ENCODE data around the gene TBC1D26.
A peak's percentile ranks its signal among the peaks of the same experiment; 100 is the strongest.
"Not testable (repeated sequence)": the region's sequence is repeated elsewhere in the genome, so short reads cannot be mapped to it uniquely, and the experiment has no call there.

The TBC1D26 gene

GRCh38 chr17:15731900-15732299 is at the start of gene TBC1D26:
TBC1D26 (plus strand) TSS chr17:15732283; CDS start chr17:15735349, 3,066 bp downstream.
- DNase-seq (ENCODE audit: low read depth, low spot score), result not testable (repeated sequence)

GRCh38 chr17:15683135-15683534 is 48.9 kb upstream of the TBC1D26 start:
- not testable (repeated sequence) for DNase-seq (ENCODE audit: low read depth, low spot score)

GRCh38 chr17:15683824-15684478 is 48.1 kb upstream of the TBC1D26 start, which contains the start of gene TRIM16:
TRIM16 (minus strand) TSS chr17:15684311; CDS start chr17:15651609, 32,702 bp downstream.
- peak; percentile 57 for DNase-seq (ENCODE audit: low read depth, low spot score)

- not testable (repeated sequence) for DNase-seq (ENCODE audit: low read depth, low spot score)
Measured at GRCh38 chr17:15687494-15687893, 44.6 kb upstream of the TBC1D26 start.

- not testable (repeated sequence) for DNase-seq (ENCODE audit: low read depth, low spot score)
Measured at GRCh38 chr17:15698967-15699366, 33.1 kb upstream of the TBC1D26 start.

GRCh38 chr17:15699413-15699924 is 32.6 kb upstream of the TBC1D26 start, which contains the start of gene ZNF286A:
ZNF286A (plus strand) TSS chr17:15699752; CDS start chr17:15700330, 578 bp downstream.
- DNase-seq (ENCODE audit: low read depth, low spot score), result peak; percentile 99

GRCh38 chr17:15699937-15700336 is 32.1 kb upstream of the TBC1D26 start:
- not testable (repeated sequence) for DNase-seq (ENCODE audit: low read depth, low spot score)

- not testable (repeated sequence) for DNase-seq (ENCODE audit: low read depth, low spot score)
Measured at GRCh38 chr17:15704239-15704638, 27.8 kb upstream of the TBC1D26 start.

- not testable (repeated sequence) for DNase-seq (ENCODE audit: low read depth, low spot score)
Measured at GRCh38 chr17:15704813-15705212, 27.3 kb upstream of the TBC1D26 start.

- DNase-seq (ENCODE audit: low read depth, low spot score), result not testable (repeated sequence)
Measured at GRCh38 chr17:15708879-15709278, 23.2 kb upstream of the TBC1D26 start.

GRCh38 chr17:15716601-15717563 is 15.2 kb upstream of the TBC1D26 start:
- DNase-seq (ENCODE audit: low read depth, low spot score), result not testable (repeated sequence)

- DNase-seq (ENCODE audit: low read depth, low spot score), result not testable (repeated sequence)
Measured at GRCh38 chr17:15730535-15730934, 1.5 kb upstream of the TBC1D26 start.

GRCh38 chr17:15733174-15733789 is 1.2 kb downstream of the TBC1D26 start:
- not testable (repeated sequence) for DNase-seq (ENCODE audit: low read depth, low spot score)

GRCh38 chr17:15736578-15736977 is 4.5 kb downstream of the TBC1D26 start:
- not testable (repeated sequence) for DNase-seq (ENCODE audit: low read depth, low spot score)

- no peak for DNase-seq (ENCODE audit: low read depth, low spot score)
Measured at GRCh38 chr17:15738066-15738465, 6.0 kb downstream of the TBC1D26 start.

GRCh38 chr17:15739259-15739658 is 7.2 kb downstream of the TBC1D26 start:
- DNase-seq (ENCODE audit: low read depth, low spot score), result not testable (repeated sequence)

- DNase-seq (ENCODE audit: low read depth, low spot score), result not testable (repeated sequence)
Measured at GRCh38 chr17:15740041-15740440, 8.0 kb downstream of the TBC1D26 start.

GRCh38 chr17:15740570-15741120 is 8.6 kb downstream of the TBC1D26 start:
- DNase-seq (ENCODE audit: low read depth, low spot score), result no peak

GRCh38 chr17:15741624-15742023 is 9.5 kb downstream of the TBC1D26 start:
- DNase-seq (ENCODE audit: low read depth, low spot score), result no peak

GRCh38 chr17:15742051-15742795 is 10.1 kb downstream of the TBC1D26 start:
- DNase-seq (ENCODE audit: low read depth, low spot score), result no peak
